WI38 (cell line): Measurements from ENCODE around the gene EMSY.
A peak's percentile ranks its signal among the peaks of the same experiment; 100 is the strongest.

Experiments used
- H3K4me3 ChIP-seq: 2 replicates; pipeline ENCODE4 v1.5.1; 2011; ENCODE audit warnings: low read depth, mild to moderate bottlenecking, control low read depth, low read length
- CTCF ChIP-seq: IDR thresholded peaks from 2 replicates; pipeline ENCODE4 v1.5.1; 2012; ENCODE audit warnings: low read depth, mild to moderate bottlenecking, control low read depth, low read length

The EMSY gene

GRCh38 chr11:76408171-76408965, 36.5 kb upstream of the EMSY start:
- no peak for TF ChIP-seq CTCF

DNA sequence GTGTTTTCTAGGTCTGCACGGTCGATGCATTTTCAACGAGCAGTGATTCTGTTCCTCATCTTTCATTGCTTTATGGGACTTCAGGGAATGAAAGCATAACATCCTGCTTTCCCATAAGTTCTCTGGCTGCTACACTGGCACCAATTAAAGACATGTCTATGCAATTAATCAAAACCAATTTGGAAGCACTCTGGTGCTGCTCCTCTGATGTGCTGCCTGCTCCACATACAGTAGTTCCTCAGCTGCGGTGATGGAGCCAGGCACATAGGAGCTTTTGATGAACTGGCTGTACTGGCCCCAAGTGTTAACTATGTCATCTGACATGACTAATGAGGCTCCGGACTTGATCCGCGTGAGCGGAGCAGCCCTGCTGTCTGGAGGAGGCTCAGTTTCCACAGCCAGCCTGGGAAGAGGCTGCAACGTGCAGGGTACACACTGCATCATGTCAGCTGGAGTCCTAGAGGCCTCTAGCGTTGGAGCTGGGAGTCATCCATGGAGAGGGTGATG, 33.9 kb upstream of the EMSY start:
- TF ChIP-seq CTCF, result no peak
- H3K4me3 ChIP-seq, result no peak overlapping the region

More at GRCh38 chr11:76408171-76408965, 36.5 kb upstream of the EMSY start:
- no peak overlapping the region for H3K4me3 ChIP-seq

DNA sequence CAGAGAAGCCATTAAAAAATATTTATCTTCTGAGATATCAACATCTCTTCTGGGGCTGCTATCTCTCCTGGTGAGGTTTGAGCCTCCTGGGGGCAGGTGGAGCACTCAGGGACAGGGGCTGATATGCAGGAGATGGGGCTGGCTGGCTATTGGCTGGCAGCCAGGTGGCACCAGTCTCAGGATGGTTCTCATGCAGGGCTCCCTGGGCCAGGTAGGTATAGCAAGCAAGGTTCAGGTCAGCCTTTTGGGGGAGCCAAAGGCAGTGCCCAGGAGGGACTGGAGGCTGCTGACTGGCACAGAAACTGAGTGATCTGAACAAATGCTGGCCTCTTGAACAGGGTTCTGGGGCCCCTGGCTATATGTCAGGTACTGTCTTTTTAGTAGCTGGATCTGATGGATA, 29.7 kb upstream of the EMSY start:
- no peak for TF ChIP-seq CTCF
- H3K4me3 ChIP-seq, result no peak overlapping the region

DNA sequence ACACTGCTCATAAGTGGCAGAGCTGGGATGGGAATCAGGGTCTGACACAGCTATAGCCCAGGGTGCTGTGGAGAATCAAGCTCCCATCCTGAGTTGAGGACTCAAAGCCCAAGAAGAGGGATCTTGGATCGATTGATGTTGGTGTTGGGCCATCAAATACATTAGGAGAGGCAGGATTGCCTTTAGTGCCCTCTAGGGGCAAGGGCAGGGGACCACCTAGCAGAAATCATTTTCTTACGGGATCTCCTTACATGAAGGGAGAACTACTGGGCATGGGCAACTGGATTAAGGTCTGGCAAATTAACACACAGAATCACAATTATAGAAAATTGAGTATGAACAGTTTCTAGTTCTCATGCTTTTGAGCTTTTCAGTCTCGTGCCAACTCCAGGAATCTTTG, 24.9 kb upstream of the EMSY start:
- 0 out of 2 replicates have a peak, but pooled peaks have one; percentile 3 for TF ChIP-seq CTCF
- no peak overlapping the region for H3K4me3 ChIP-seq

GRCh38 chr11:76424379-76424778, 20.4 kb upstream of the EMSY start:
- no peak for TF ChIP-seq CTCF
- no peak overlapping the region for H3K4me3 ChIP-seq

GRCh38 chr11:76424891-76425290, 19.9 kb upstream of the EMSY start:
- H3K4me3 ChIP-seq, result no peak overlapping the region
- TF ChIP-seq CTCF, result no peak

- TF ChIP-seq CTCF, result no peak
- H3K4me3 ChIP-seq, result no peak overlapping the region
Observed at GRCh38 chr11:76426660-76427059, 18.2 kb upstream of the EMSY start.
